Measurements from ENCODE around the gene ATF6B.

Gene ATF6B

GRCh38 chr6:32082935-32083334, 45.1 kb downstream of the ATF6B start:
- no peak for DNase-seq
- no peak overlapping the region for H3K4me3 ChIP-seq (ENCODE audit: low read depth, low read length)
- no peaks in the 10 kb centered on the region for H3K36me3 ChIP-seq
- TF ChIP-seq CTCF (IDR thresholded peaks at IDR 0.05; ENCODE audit: low read depth, low read length), result no peak
- no peaks in the 10 kb centered on the region for H3K9me3 ChIP-seq
- peaks cover 19% of the 10 kb centered on the region for H3K27me3 ChIP-seq
- H3K4me1 ChIP-seq, result no peaks in the 10 kb centered on the region

GRCh38 chr6:32082478-32082877, 45.6 kb downstream of the ATF6B start:
- no peak for DNase-seq
- no peaks in the 10 kb centered on the region for H3K4me1 ChIP-seq
- H3K4me3 ChIP-seq (ENCODE audit: low read depth, low read length), result no peak overlapping the region
- H3K27me3 ChIP-seq, result peaks cover 18% of the 10 kb centered on the region
- no peaks in the 10 kb centered on the region for H3K36me3 ChIP-seq
- H3K9me3 ChIP-seq, result no peaks in the 10 kb centered on the region
- no peak for TF ChIP-seq CTCF (IDR thresholded peaks at IDR 0.05; ENCODE audit: low read depth, low read length)

GRCh38 chr6:32081168-32081990, 46.7 kb downstream of the ATF6B start:
- H3K4me1 ChIP-seq, result no peaks in the 10 kb centered on the region
- no peaks in the 10 kb centered on the region for H3K36me3 ChIP-seq
- no peaks in the 10 kb centered on the region for H3K9me3 ChIP-seq
- DNase-seq, result no peak
- H3K27me3 ChIP-seq, result peaks cover 9% of the 10 kb centered on the region
- no peak overlapping the region for H3K4me3 ChIP-seq (ENCODE audit: low read depth, low read length)
- no peak for TF ChIP-seq CTCF (IDR thresholded peaks at IDR 0.05; ENCODE audit: low read depth, low read length)

GRCh38 chr6:32079566-32080290, 48.3 kb downstream of the ATF6B start:
- H3K4me1 ChIP-seq, result no peaks in the 10 kb centered on the region

GRCh38 chr6:32076321-32076809, 51.7 kb downstream of the ATF6B start:
- H3K4me3 ChIP-seq (ENCODE audit: low read depth, low read length), result no peak overlapping the region
- DNase-seq, result no peak
- no peaks in the 10 kb centered on the region for H3K36me3 ChIP-seq
- peaks cover 5% of the 10 kb centered on the region; the same call in 1 of the 2 replicates for H3K27me3 ChIP-seq
- H3K4me1 ChIP-seq, result no peaks in the 10 kb centered on the region
- no peaks in the 10 kb centered on the region for H3K9me3 ChIP-seq
- no peak for TF ChIP-seq CTCF (IDR thresholded peaks at IDR 0.05; ENCODE audit: low read depth, low read length)

More at GRCh38 chr6:32079566-32080290, 48.3 kb downstream of the ATF6B start:
- H3K27me3 ChIP-seq, result 0 out of 2 replicates have a peak, but pooled peaks cover 5% of the 10 kb centered on the region
- H3K36me3 ChIP-seq, result no peaks in the 10 kb centered on the region
- no peak for TF ChIP-seq CTCF (IDR thresholded peaks at IDR 0.05; ENCODE audit: low read depth, low read length)
- H3K9me3 ChIP-seq, result no peaks in the 10 kb centered on the region
- DNase-seq, result no peak
- no peak overlapping the region for H3K4me3 ChIP-seq (ENCODE audit: low read depth, low read length)
